Transverse colon (tissue), 4 donors: ENCODE measurements around the gene PRR18. TPM values are rescaled to one million over a fixed set of nuclear protein-coding genes. Genes with fewer than 3 reads are reported as not detected.

Source experiments
- DNase-seq: peaks from one replicate; pipeline ENCODE4 v3.0.0-alpha.2; 2019
- H3K27ac ChIP-seq, 4 donors: fragments of 200-600 bp; sonication (generic); 2 replicates each; pipeline ENCODE4 v1.5.1; 2016 to 2018; ENCODE audit warnings: inconsistent platforms in 4 of 4
- H3K27me3 ChIP-seq: fragments of 200-600 bp; sonication (generic); 2 replicates; pipeline ENCODE4 v1.5.1; 2017; ENCODE audit warnings: inconsistent platforms
- H3K36me3 ChIP-seq, 4 donors: fragments of 200-600 bp; sonication (generic); 2 replicates each; pipeline ENCODE4 v1.5.1; 2017 to 2019; ENCODE audit warnings: inconsistent platforms in 4 of 4
- H3K4me1 ChIP-seq, 4 donors: fragments of 200-600 bp; sonication (generic); 2 replicates each; pipeline ENCODE4 v1.5.1; 2017 to 2020; ENCODE audit warnings: inconsistent platforms in 4 of 4
- H3K4me3 ChIP-seq, 4 donors: fragments of 200-600 bp; sonication (generic); 1 replicate in 1 of 4; 2 replicates in 3 of 4; pipeline versions ENCODE4 v1.5.1 to v1.6.1; 2017 to 2019; ENCODE audit warnings: inconsistent platforms in 4 of 4
- H3K9me3 ChIP-seq, 2 donors: fragments of 200-600 bp; sonication (generic); 2 replicates each; pipeline ENCODE4 v1.5.1; 2017 to 2019; ENCODE audit warnings: inconsistent platforms in 2 of 2
- EP300 ChIP-seq: sonication (generic); formaldehyde crosslinking; IDR thresholded peaks from one replicate; pipeline ENCODE4 v1.6.1; 2017; ENCODE audit warnings: antibody characterized with exemption, low read depth
- POLR2A ChIP-seq: fragments of 450-650 bp; IDR thresholded peaks from one replicate; pipeline ENCODE4 v1.6.1; 2016; ENCODE audit warnings: antibody characterized with exemption, mild to moderate bottlenecking, moderate library complexity
- POLR2AphosphoS5 ChIP-seq, 3 donors: sonication (generic); formaldehyde crosslinking; IDR thresholded peaks; one replicate each; pipeline ENCODE4 v1.6.1; 2016; ENCODE audit warnings: antibody characterized with exemption in 3 of 3
- WGBS, 2 donors: methylation state at CpG; one replicate each; pipeline ENCODE4 v1.1.5; 2018; ENCODE audit warnings: low coverage in 1 of 2; 5-methylcytosine and 5-hydroxymethylcytosine counted together
- in situ Hi-C, 4 donors: fragments of 200-750 bp; cut with MboI; loops; one replicate each; pipeline versions ENCODE4 v1.15.0 to v1.15.1; 2017; ENCODE audit warnings: low sequenced_read_pairs in 3 of 4, low pct_ligation_motif_present in 1 of 4, low pct_unique_long_range_greater_than_20kb in 1 of 4
- intact Hi-C: fragments of 100-400 bp; cut with DNase I; formaldehyde crosslinking; loops from one replicate; pipeline ENCODE4 v1.15.1; 2023; ENCODE audit warnings: low total_unique reads
- total RNA-seq, 4 donors: library from RNA; depleted of rRNA; stranded (reverse); fragments of >200 nt; gene quantifications; one replicate each; pipeline ENCODE4 v1.1.0, GENCODE V29; 2016
- TF ChIP-seq, protein P1 (sequence below), 5 experiments: fragments of 200-600 bp in 3 of 5; fragments of 450-650 bp in 2 of 5; sonication (generic) in 3 of 5; IDR thresholded peaks; 1 replicate in 2 of 5; 2 replicates in 3 of 5; pipeline ENCODE4 v1.5.1; 2016 to 2017; ENCODE audit warnings: antibody characterized with exemption in 5 of 5, inconsistent platforms in 3 of 5, mild to moderate bottlenecking in 2 of 5, moderate library complexity in 1 of 5

Gene PRR18
- total RNA-seq, 4 donors from 2014 or later, result not detected

DNA sequence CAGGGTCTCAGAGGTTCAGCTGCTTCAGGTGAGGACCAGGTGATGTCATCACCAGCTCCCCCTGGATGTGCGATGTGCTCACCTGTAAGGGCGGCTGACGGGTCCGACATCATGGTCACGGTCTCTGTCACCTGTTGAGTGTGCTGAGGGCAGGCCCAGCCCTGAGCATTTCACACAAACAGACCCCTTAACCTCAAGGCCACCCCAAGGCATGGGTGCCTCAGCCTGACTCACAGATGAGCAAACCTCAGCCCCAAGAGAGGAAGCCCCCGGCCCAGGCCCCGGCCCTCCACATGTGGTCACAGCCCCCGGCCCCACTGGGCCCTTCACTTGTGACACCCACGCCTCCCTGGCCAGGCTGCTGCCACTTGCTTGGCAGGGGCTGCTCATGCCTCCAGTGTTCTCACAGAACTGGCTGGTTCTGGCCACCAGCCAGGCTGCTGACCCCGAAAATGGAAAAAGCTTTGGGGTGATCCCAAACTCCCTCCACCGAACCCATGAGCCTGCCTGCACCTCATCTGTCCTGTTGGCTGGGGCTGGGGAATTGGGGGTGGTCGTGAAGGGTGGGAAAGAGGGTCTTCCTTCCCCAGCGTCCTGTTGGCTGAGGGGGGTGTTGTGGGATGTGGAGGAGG, 33.3 kb downstream of the PRR18 start:
- TF ChIP-seq EP300 (no peak), POLR2AphosphoS5 (IDR thresholded peaks at IDR 0.05) (no peak), POLR2A (no peak)
- TF ChIP-seq, protein P1, sequence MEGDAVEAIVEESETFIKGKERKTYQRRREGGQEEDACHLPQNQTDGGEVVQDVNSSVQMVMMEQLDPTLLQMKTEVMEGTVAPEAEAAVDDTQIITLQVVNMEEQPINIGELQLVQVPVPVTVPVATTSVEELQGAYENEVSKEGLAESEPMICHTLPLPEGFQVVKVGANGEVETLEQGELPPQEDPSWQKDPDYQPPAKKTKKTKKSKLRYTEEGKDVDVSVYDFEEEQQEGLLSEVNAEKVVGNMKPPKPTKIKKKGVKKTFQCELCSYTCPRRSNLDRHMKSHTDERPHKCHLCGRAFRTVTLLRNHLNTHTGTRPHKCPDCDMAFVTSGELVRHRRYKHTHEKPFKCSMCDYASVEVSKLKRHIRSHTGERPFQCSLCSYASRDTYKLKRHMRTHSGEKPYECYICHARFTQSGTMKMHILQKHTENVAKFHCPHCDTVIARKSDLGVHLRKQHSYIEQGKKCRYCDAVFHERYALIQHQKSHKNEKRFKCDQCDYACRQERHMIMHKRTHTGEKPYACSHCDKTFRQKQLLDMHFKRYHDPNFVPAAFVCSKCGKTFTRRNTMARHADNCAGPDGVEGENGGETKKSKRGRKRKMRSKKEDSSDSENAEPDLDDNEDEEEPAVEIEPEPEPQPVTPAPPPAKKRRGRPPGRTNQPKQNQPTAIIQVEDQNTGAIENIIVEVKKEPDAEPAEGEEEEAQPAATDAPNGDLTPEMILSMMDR (IDR thresholded peaks at IDR 0.05), result no peak

DNA sequence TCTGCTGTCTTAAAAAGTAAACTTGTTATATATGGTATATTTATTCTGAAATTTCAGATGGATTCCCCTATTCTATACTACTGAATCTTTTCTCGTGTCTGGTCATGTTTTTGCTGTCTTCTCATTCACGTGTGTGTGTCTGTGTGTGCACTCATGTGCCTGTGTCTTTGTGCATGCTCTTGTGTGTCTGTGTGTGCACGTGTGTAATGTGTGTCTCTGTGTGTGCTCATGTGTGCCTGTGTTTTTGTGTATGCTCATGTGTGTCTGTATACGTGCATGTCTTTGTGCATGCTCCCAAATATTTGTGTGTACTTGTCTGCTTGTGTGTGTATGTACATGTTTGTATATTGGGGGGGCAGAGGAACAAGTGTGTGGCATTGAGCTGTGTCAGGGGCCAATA, 34.0 kb downstream of the PRR18 start:
- in situ Hi-C loops, result loop anchor here in 3 of 4 donors (5.0 to 10.0 kb wide), 3 partner anchors 121 to 131 kb away; no protein-coding TSS in a partner anchor
- no peak for DNase-seq
- no peaks in the 10 kb centered on the region for H3K36me3 ChIP-seq
- WGBS, 2 donors, result 55 to 66% methylated on average over 4 of the region's 4 CpGs
- H3K4me1 ChIP-seq, result peaks cover 0 to 8% (median 0%) of the 10 kb centered on the region in 4 donors
- no peak overlapping the region for H3K4me3 ChIP-seq
- TF ChIP-seq, protein P1 (IDR thresholded peaks at IDR 0.05), result no peak
- no peak for TF ChIP-seq POLR2AphosphoS5 (IDR thresholded peaks at IDR 0.05)
- no peak for TF ChIP-seq EP300
- TF ChIP-seq POLR2A, result no peak
- intact Hi-C loops, result loop anchor here (5.0 kb wide), 1 partner anchor 1033 kb away; no protein-coding TSS in a partner anchor
- H3K27ac ChIP-seq, result no peak overlapping the region
- no peaks in the 10 kb centered on the region for H3K9me3 ChIP-seq
- peaks cover 29% of the 10 kb centered on the region for H3K27me3 ChIP-seq

More for the DNA sequence above, 33.3 kb downstream of the PRR18 start:
- H3K9me3 ChIP-seq, result no peaks in the 10 kb centered on the region
- in situ Hi-C loops, result loop anchor here (5.0 to 10.0 kb wide), 3 partner anchors 120 to 130 kb away; no protein-coding TSS in a partner anchor
- intact Hi-C loops, result loop anchor here (5.0 kb wide), 1 partner anchor 1032 kb away; no protein-coding TSS in a partner anchor
- H3K4me3 ChIP-seq, result no peak overlapping the region
- H3K27ac ChIP-seq, result no peak overlapping the region
- peaks cover 25% of the 10 kb centered on the region for H3K27me3 ChIP-seq
- no peak for DNase-seq
- peaks cover 0 to 8% (median 0%) of the 10 kb centered on the region in 4 donors for H3K4me1 ChIP-seq
- WGBS, 2 donors, result 69% methylated on average over 10 of the region's 13 CpGs; no CpG with 5 or more reads in 1 of the 2 donors
- no peaks in the 10 kb centered on the region for H3K36me3 ChIP-seq

DNA sequence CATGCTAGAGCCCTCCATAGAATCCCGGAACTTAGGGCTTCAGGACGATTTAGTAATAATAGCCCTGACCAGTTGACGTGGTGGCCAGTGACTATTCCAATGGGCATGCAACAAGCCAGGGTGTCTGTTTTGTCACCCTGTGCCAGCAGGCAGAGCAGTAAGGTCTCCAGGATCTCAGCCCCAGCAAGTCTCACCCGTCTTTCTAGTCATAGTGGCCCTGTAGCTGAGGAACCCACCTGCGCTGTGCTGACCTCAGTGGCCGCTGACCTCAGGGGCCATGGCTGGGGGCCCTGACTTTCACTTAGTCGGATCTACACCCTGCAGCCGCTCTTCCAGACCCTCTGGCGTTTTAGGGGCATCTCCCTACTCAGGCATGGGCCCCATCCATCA, 36.8 kb downstream of the PRR18 start:
- DNase-seq, result no peak
- H3K27ac ChIP-seq, result no peak overlapping the region
- WGBS, 2 donors, result 91% methylated on average over 9 of the region's 9 CpGs; no CpG with 5 or more reads in 1 of the 2 donors
- TF ChIP-seq POLR2A (no peak), POLR2AphosphoS5 (IDR thresholded peaks at IDR 0.05) (no peak), EP300 (no peak)
- TF ChIP-seq, protein P1 (IDR thresholded peaks at IDR 0.05), result no peak
- intact Hi-C loops (loop anchor here (5.0 kb wide), 1 partner anchor 1036 kb away; no protein-coding TSS in a partner anchor), in situ Hi-C loops (loop anchor here in 3 of 4 donors (5.0 to 10.0 kb wide), 3 partner anchors 123 to 133 kb away; no protein-coding TSS in a partner anchor)
- no peak overlapping the region for H3K4me3 ChIP-seq
- no peaks in the 10 kb centered on the region for H3K9me3 ChIP-seq
- H3K27me3 ChIP-seq, result peaks cover 31% of the 10 kb centered on the region
- peaks cover 0 to 8% (median 0%) of the 10 kb centered on the region in 4 donors for H3K4me1 ChIP-seq
- H3K36me3 ChIP-seq, result no peaks in the 10 kb centered on the region

DNA sequence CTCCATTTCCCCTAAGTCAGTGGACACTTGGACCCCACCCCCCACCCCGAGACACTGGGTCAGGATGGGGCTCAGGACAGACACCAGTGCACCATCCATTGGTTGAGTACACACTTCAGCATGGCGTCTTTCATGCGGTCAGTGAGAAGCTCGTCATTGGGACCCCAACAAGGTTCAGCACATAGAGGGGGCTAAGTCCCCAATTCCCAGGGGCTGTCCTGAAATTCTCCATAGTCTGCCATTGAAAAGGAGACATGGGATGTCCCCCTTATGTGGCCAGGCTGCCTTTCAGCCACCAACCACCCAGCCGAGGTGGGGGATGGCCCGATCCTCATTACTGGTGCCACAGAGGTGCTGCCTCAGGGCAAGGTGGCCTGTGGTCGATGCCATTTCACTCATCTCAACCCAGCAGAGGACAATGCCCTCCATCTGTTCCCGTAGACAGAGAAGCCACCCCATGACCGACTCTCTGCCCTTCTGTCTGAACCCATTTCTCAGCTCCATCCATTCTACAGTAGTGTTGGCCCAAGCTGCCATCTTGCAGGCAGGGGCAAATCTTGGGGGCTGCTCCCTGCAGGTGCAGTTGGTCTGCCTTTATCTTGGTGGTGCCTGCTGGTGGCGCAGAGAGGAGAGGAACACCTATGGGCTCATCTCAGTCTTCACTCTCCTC, 37.4 kb downstream of the PRR18 start:
- intact Hi-C loops, result loop anchor here (5.0 kb wide), 1 partner anchor 1036 kb away; no protein-coding TSS in a partner anchor
- Histone ChIP-seq H3K27ac (no peak overlapping the region), H3K9me3 (no peaks in the 10 kb centered on the region), H3K27me3 (peaks cover 27% of the 10 kb centered on the region), H3K4me1 (peaks cover 0 to 5% (median 0%) of the 10 kb centered on the region in 4 donors), H3K4me3 (no peak overlapping the region), H3K36me3 (no peaks in the 10 kb centered on the region)
- TF ChIP-seq, protein P1 (IDR thresholded peaks at IDR 0.05), result no peak
- TF ChIP-seq POLR2AphosphoS5 (IDR thresholded peaks at IDR 0.05) (no peak), EP300 (no peak), POLR2A (no peak)
- WGBS, 2 donors, result 93 to 100% methylated on average over 1 to 10 of the region's 10 CpGs
- DNase-seq, result no peak
- in situ Hi-C loops, result loop anchor here in 3 of 4 donors (5.0 to 10.0 kb wide), 3 partner anchors 124 to 134 kb away; no protein-coding TSS in a partner anchor
